ENCODE measurements around the gene FANCI. TPM values are rescaled to one million over a fixed set of nuclear protein-coding genes. Genes with fewer than 3 reads are reported as not detected.
A peak's percentile ranks its signal among the peaks of the same experiment; 100 is the strongest.

The FANCI gene
- total RNA-seq, 1 donor from 2014 or later = 11.2 TPM

DNA sequence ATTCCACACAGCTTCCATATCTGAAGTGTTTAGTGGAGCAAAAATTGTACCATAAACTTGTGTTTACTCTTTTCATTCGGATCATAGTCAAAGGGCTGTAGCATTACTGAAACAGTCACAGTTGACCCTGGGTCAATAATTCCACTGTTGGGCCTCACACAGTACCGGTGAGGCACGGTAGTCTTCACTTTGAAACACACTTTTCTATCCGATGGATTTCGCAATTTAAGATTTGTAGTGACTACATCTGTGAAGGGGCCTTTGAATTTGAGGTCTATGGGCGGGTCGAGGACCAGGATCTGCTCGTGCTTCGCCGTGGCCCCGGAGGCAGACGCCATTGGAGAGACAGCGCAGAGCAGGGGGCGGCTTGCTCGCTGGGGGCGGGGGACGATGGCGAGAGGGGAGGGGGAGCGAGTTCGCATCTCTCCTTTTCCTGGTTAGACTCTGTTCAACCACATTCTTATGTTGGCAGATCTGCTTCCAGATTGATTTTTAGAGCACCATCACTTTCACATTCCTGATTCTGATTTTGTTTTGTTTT is 42.2 kb upstream of the FANCI start:
- TF ChIP-seq, protein P1, sequence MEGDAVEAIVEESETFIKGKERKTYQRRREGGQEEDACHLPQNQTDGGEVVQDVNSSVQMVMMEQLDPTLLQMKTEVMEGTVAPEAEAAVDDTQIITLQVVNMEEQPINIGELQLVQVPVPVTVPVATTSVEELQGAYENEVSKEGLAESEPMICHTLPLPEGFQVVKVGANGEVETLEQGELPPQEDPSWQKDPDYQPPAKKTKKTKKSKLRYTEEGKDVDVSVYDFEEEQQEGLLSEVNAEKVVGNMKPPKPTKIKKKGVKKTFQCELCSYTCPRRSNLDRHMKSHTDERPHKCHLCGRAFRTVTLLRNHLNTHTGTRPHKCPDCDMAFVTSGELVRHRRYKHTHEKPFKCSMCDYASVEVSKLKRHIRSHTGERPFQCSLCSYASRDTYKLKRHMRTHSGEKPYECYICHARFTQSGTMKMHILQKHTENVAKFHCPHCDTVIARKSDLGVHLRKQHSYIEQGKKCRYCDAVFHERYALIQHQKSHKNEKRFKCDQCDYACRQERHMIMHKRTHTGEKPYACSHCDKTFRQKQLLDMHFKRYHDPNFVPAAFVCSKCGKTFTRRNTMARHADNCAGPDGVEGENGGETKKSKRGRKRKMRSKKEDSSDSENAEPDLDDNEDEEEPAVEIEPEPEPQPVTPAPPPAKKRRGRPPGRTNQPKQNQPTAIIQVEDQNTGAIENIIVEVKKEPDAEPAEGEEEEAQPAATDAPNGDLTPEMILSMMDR (IDR thresholded peaks at IDR 0.05) = no peak
- Mint-ChIP-seq H3K4me1 (ENCODE audit: low read depth) (peaks cover 12% of the 10 kb centered on the region), H3K36me3 (ENCODE audit: low read depth) (peaks cover 2% of the 10 kb centered on the region), H3K4me3 (ENCODE audit: unreplicated experiment) (no peak overlapping the region), H3K27ac (ENCODE audit: unreplicated experiment) (no peak overlapping the region), H3K27me3 (ENCODE audit: low read depth) (no peaks in the 10 kb centered on the region), H3K9me3 (ENCODE audit: low read depth) (no peaks in the 10 kb centered on the region)
- peak; percentile 77 for DNase-seq (ENCODE audit: low spot score)

DNA sequence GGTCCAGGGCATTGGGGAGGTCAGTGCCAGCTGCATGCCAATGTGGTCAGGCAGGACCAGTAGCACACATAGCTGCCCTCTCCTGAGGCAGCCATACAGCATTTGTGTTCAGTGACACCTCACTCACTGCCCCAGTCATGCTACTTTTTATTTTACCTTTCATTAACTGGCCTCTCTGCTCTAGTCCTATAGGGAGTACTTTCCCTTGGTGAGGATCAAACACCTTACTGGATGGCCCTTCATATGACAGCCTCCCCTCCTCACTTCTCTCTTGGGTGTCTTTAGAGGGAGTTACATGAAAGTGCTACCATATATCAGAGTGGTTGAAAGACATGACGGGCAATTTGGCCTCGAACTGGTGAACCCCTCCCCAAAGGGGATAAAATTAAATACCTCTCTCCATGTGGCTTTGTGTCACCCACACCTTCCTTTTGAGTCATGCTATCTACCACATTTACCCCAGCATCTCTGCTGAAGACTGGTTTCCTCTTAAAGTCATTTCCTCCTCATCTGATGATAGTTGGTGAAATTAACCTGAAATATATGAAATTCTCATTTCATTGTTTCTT is 40.0 kb upstream of the FANCI start:
- H3K36me3 Mint-ChIP-seq (ENCODE audit: low read depth) = no peaks in the 10 kb centered on the region
- no peaks in the 10 kb centered on the region for H3K9me3 Mint-ChIP-seq (ENCODE audit: low read depth)
- TF ChIP-seq, protein P1 (IDR thresholded peaks at IDR 0.05) = no peak
- no peak overlapping the region for H3K27ac Mint-ChIP-seq (ENCODE audit: unreplicated experiment)
- H3K4me3 Mint-ChIP-seq (ENCODE audit: unreplicated experiment) = no peak overlapping the region
- H3K4me1 Mint-ChIP-seq (ENCODE audit: low read depth) = peaks cover 6% of the 10 kb centered on the region
- peak; percentile 13 for DNase-seq (ENCODE audit: low spot score)
- H3K27me3 Mint-ChIP-seq (ENCODE audit: low read depth) = no peaks in the 10 kb centered on the region

DNA sequence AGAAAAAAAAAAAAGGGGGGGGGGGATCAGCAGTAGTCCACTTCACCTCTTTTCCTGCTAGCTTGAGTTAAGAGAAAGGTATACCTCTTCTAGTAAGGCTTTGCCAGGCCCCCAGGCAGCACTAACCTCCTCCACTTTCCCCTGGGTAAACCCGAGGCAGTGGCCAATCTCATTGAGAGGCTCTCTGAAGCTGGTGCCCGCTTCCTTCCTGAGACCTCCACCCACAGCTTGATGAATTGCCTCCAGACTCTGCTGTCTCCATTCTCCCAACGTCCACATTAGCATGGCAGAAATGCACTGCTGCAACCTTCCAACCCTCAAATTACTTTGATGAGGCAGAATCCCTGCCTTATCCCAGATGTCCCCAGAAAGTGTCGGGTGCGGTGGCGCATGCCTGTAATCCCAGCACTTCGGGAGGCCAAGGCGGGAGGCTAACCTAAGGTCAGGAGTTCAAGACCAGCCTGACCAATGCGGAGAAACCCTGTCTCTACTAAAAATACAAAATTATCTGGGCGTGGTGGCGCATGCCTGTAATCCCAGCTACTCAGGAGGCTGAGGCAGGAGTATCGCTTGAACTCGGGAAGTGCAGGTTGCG is 37.7 kb upstream of the FANCI start:
- peak; percentile 58 for DNase-seq (ENCODE audit: low spot score)
- no peaks in the 10 kb centered on the region for H3K9me3 Mint-ChIP-seq (ENCODE audit: low read depth)
- no peak overlapping the region for H3K27ac Mint-ChIP-seq (ENCODE audit: unreplicated experiment)
- H3K4me1 Mint-ChIP-seq (ENCODE audit: low read depth) = peaks cover 6% of the 10 kb centered on the region
- H3K4me3 Mint-ChIP-seq (ENCODE audit: unreplicated experiment) = no peak overlapping the region
- no peaks in the 10 kb centered on the region for H3K27me3 Mint-ChIP-seq (ENCODE audit: low read depth)
- TF ChIP-seq, protein P1 (IDR thresholded peaks at IDR 0.05) = no peak
- no peaks in the 10 kb centered on the region for H3K36me3 Mint-ChIP-seq (ENCODE audit: low read depth)

DNA sequence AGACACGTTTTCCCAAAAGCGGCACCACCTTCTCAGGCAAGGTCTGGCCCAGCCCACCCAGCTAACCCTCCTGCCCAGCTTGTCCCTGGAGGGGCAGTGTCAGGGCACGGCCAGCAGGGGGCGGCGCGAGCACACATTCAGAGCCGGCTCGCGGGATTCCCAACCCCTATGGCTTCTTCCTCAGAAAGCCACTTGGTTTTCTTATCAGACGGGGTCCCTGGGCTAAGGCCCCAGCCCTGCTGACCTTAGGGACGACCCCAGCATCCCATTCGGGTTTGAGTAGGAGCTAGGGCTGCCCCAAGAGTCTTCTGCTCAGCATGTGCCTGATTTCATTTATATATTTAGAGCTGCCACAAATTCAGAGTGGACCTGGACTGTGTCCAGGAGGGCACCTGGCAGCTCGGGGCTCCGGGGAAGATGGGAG is 36.9 kb upstream of the FANCI start:
- TF ChIP-seq, protein P1 (IDR thresholded peaks at IDR 0.05) = peak; percentile 99
- Mint-ChIP-seq H3K36me3 (ENCODE audit: low read depth) (no peaks in the 10 kb centered on the region), H3K27ac (ENCODE audit: unreplicated experiment) (no peak overlapping the region), H3K9me3 (ENCODE audit: low read depth) (no peaks in the 10 kb centered on the region), H3K4me3 (ENCODE audit: unreplicated experiment) (peak overlapping the region; percentile 36), H3K27me3 (ENCODE audit: low read depth) (no peaks in the 10 kb centered on the region), H3K4me1 (ENCODE audit: low read depth) (peaks cover 6% of the 10 kb centered on the region)
- DNase-seq (ENCODE audit: low spot score) = peak; percentile 87

DNA sequence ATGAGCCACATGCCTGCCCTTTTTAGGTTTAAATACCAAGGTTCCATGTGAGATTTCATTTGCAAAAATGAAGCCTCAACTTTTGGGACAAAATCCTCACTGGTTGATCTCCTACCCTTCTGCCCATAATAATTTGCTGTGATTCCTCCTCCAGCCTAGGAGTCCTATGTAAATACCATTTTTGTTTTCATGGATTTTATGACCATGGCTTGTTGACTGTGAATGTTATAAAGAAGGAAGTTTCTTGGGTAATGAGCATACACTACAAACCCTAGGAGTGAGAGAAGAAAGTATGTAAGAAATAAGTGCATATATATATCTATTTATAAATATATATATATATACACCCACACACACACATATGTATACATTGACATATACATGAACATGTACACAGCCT is 35.5 kb upstream of the FANCI start:
- no peak overlapping the region for H3K27ac Mint-ChIP-seq (ENCODE audit: unreplicated experiment)
- H3K4me1 Mint-ChIP-seq (ENCODE audit: low read depth) = peaks cover 6% of the 10 kb centered on the region
- no peak for DNase-seq (ENCODE audit: low spot score)
- TF ChIP-seq, protein P1 (IDR thresholded peaks at IDR 0.05) = no peak
- no peak overlapping the region for H3K4me3 Mint-ChIP-seq (ENCODE audit: unreplicated experiment)
- H3K36me3 Mint-ChIP-seq (ENCODE audit: low read depth) = no peaks in the 10 kb centered on the region
- no peaks in the 10 kb centered on the region for H3K9me3 Mint-ChIP-seq (ENCODE audit: low read depth)
- H3K27me3 Mint-ChIP-seq (ENCODE audit: low read depth) = peaks cover 3% of the 10 kb centered on the region
